ENCODE measurements around the gene TMEM184C. TPM values are rescaled to one million over a fixed set of nuclear protein-coding genes. Genes with fewer than 3 reads are reported as not detected.

Gene TMEM184C
- total RNA-seq, 4 donors from 2014 or later: 14.9 to 40.3 (median 25.5) TPM

- DNase-seq: no peak
- Histone ChIP-seq H3K9me3 (no peaks in the 10 kb centered on the region), H3K4me1 (peaks cover 9 to 44% (median 29%) of the 10 kb centered on the region in 4 donors), H3K4me3 (no peak overlapping the region), H3K36me3 (peaks cover 0 to 11% (median under 1%) of the 10 kb centered on the region in 4 donors), H3K27ac (no peak overlapping the region), H3K27me3 (no peaks in the 10 kb centered on the region)
- TF ChIP-seq POLR2AphosphoS5 (IDR thresholded peaks at IDR 0.05) (no peak), EP300 (IDR thresholded peaks at IDR 0.05; ENCODE audit: low read depth) (no peak), CTCF (IDR thresholded peaks at IDR 0.05) (no peak), POLR2A (IDR thresholded peaks at IDR 0.05) (no peak)
- WGBS, 2 donors (ENCODE audit: low coverage in 1 of 2): 65 to 67% methylated on average over 2 of the region's 2 CpGs
- intact Hi-C loops (cut with DNase I; ENCODE audit: low total_unique reads): no loop called here
- in situ Hi-C loops (cut with MboI; ENCODE audit: low pct_ligation_motif_present in 1 of 4, low pct_unique_long_range_greater_than_20kb in 1 of 4, low sequenced_read_pairs in 3 of 4): no loop called here
Measured at GRCh38 chr4:147620315-147620714, 3.1 kb downstream of the TMEM184C start.

DNA sequence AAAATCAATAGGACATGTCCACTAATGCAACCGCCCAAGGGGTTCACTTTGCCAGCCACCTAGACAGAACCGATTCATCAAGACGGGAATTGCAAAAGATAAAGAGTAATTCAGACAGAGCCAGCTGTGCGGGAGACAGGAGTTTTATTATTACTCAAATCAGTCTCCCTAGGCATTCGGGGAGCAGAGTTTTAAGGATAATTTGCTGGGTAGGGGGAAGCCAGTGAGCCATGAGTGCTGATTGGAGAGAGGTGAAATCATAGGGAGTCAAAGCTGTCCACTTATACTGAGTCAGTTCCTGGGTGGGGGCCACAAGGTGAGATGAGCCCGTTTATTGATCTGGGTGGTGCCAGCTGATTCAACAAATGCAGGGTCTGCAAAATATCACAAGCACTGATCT is 8.5 kb downstream of the TMEM184C start:
- Histone ChIP-seq H3K36me3 (peaks cover 0 to 40% (median 18%) of the 10 kb centered on the region in 4 donors), H3K9me3 (no peaks in the 10 kb centered on the region), H3K4me1 (peaks cover 0 to 14% (median 3%) of the 10 kb centered on the region in 4 donors), H3K27me3 (no peaks in the 10 kb centered on the region), H3K4me3 (no peak overlapping the region), H3K27ac (no peak overlapping the region)
- no peak for DNase-seq
- 91 to 92% methylated on average over 4 to 6 of the region's 6 CpGs for WGBS, 2 donors (ENCODE audit: low coverage in 1 of 2)
- intact Hi-C loops (cut with DNase I; ENCODE audit: low total_unique reads): no loop called here
- no peak for TF ChIP-seq POLR2A (IDR thresholded peaks at IDR 0.05)
- no peak for TF ChIP-seq POLR2AphosphoS5 (IDR thresholded peaks at IDR 0.05)
- TF ChIP-seq CTCF (IDR thresholded peaks at IDR 0.05): no peak
- no peak for TF ChIP-seq EP300 (IDR thresholded peaks at IDR 0.05; ENCODE audit: low read depth)
- in situ Hi-C loops (cut with MboI; ENCODE audit: low pct_ligation_motif_present in 1 of 4, low pct_unique_long_range_greater_than_20kb in 1 of 4, low sequenced_read_pairs in 3 of 4): no loop called here

GRCh38 chr4:147626903-147627302 is 9.7 kb downstream of the TMEM184C start:
- peaks cover 0 to 44% (median 21%) of the 10 kb centered on the region in 4 donors for H3K36me3 ChIP-seq
- in situ Hi-C loops (cut with MboI; ENCODE audit: low pct_ligation_motif_present in 1 of 4, low pct_unique_long_range_greater_than_20kb in 1 of 4, low sequenced_read_pairs in 3 of 4): no loop called here
- no peaks in the 10 kb centered on the region for H3K9me3 ChIP-seq
- no peaks in the 10 kb centered on the region for H3K27me3 ChIP-seq
- no peak overlapping the region for H3K27ac ChIP-seq
- no peak for DNase-seq
- 96% methylated on average over 4 of the region's 4 CpGs for WGBS, 2 donors (ENCODE audit: low coverage in 1 of 2)
- peaks cover 0 to 4% (median 0%) of the 10 kb centered on the region in 4 donors for H3K4me1 ChIP-seq
- H3K4me3 ChIP-seq: no peak overlapping the region
- TF ChIP-seq POLR2A (IDR thresholded peaks at IDR 0.05) (no peak), CTCF (IDR thresholded peaks at IDR 0.05) (no peak)
- intact Hi-C loops (cut with DNase I; ENCODE audit: low total_unique reads): no loop called here

DNA sequence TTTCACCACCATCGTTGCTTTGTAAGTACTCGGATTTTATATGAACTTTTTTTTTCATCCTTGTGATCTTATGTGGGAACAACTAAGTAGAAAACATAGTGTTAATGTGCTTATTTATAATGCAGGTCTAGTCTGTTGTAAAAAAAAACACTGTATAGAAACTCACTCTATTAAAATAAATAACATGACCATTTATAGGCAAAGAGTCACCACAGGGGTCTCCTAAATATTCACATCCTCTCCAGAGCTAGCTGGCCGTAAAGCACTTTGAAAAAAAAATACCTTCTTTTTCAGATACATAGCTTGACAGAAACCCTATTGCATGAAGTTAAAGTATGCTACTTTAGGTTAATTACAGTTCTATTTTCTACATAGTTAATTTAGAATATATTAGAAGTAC is 11.2 kb downstream of the TMEM184C start:
- TF ChIP-seq EP300 (IDR thresholded peaks at IDR 0.05; ENCODE audit: low read depth) (no peak), CTCF (IDR thresholded peaks at IDR 0.05) (no peak), POLR2AphosphoS5 (IDR thresholded peaks at IDR 0.05) (no peak), POLR2A (IDR thresholded peaks at IDR 0.05) (no peak)
- 78 to 79% methylated on average over 3 of the region's 3 CpGs for WGBS, 2 donors (ENCODE audit: low coverage in 1 of 2)
- Histone ChIP-seq H3K27me3 (no peaks in the 10 kb centered on the region), H3K4me1 (peaks cover 0 to 2% (median 0%) of the 10 kb centered on the region in 4 donors), H3K4me3 (no peak overlapping the region), H3K27ac (no peak overlapping the region), H3K9me3 (no peaks in the 10 kb centered on the region), H3K36me3 (peaks cover 0 to 56% (median 24%) of the 10 kb centered on the region in 4 donors)
- DNase-seq: no peak
- in situ Hi-C loops (cut with MboI; ENCODE audit: low pct_ligation_motif_present in 1 of 4, low pct_unique_long_range_greater_than_20kb in 1 of 4, low sequenced_read_pairs in 3 of 4) (no loop called here), intact Hi-C loops (cut with DNase I; ENCODE audit: low total_unique reads) (no loop called here)

Measured in transverse colon (tissue), 4 donors.